MCF 10A (cell line): ENCODE data around the gene DTX1. TPM values are rescaled to one million over a fixed set of nuclear protein-coding genes. Genes with fewer than 3 reads are reported as not detected.
A peak's percentile ranks its signal among the peaks of the same experiment; 100 is the strongest.

Experiments
- Bru-seq: library from RNA; stranded (reverse); fragments of 400-500 nt; gene quantifications from one replicate; lab custom pipeline; 2021; lab: Mats Ljungman, UMichigan
- BruChase-seq, 2 experiments: library from RNA; stranded (reverse); fragments of 400-500 nt; gene quantifications; one replicate each; lab custom pipeline; 2021; lab: Mats Ljungman, UMichigan
- BruUV-seq: library from RNA; stranded (reverse); fragments of 400-500 nt; replicated peaks from 2 replicates; lab custom pipeline; 2021; lab: Mats Ljungman, UMichigan
- CTCF ChIA-PET: fragments of 300-600 bp; sonication (Branson Sonifier 250); formaldehyde crosslinking; extraction: SDS; loops from one replicate; lab custom pipeline; 2021; ENCODE audit warnings: antibody characterized with exemption, inconsistent platforms; lab: Yijun Ruan, JAX
- POLR2A ChIA-PET: fragments of 300-600, 350-650 bp; sonication (Branson Sonifier 250); formaldehyde crosslinking; extraction: SDS; loops from one replicate; lab custom pipeline; 2020; ENCODE audit warnings: antibody characterized with exemption, inconsistent platforms; lab: Yijun Ruan, JAX
- DNase-seq: peaks from one replicate; pipeline ENCODE4 v3.0.0-alpha.2; 2018; ENCODE audit not compliant: unreplicated experiment
- H3K27ac Mint-ChIP-seq: one replicate; pipeline ENCODE4 v1.8.0; 2022; ENCODE audit warnings: mild to moderate bottlenecking, low read depth, mixed read lengths; ENCODE audit not compliant: unreplicated experiment
- H3K27me3 Mint-ChIP-seq: one replicate; pipeline ENCODE4 v1.8.0; 2022; ENCODE audit warnings: mixed read lengths; ENCODE audit not compliant: insufficient read depth, unreplicated experiment
- H3K36me3 Mint-ChIP-seq: one replicate; pipeline ENCODE4 v1.8.0; 2022; ENCODE audit warnings: mild to moderate bottlenecking, moderate library complexity, mixed read lengths; ENCODE audit not compliant: insufficient read depth, unreplicated experiment
- H3K4me1 Mint-ChIP-seq: one replicate; pipeline ENCODE4 v1.8.0; 2022; ENCODE audit warnings: mixed read lengths; ENCODE audit not compliant: insufficient read depth, unreplicated experiment
- H3K4me3 Mint-ChIP-seq: one replicate; pipeline ENCODE4 v1.8.0; 2022; ENCODE audit warnings: mild to moderate bottlenecking, moderate library complexity, mixed read lengths; ENCODE audit not compliant: unreplicated experiment
- H3K9me3 Mint-ChIP-seq: one replicate; pipeline ENCODE4 v1.8.0; 2022; ENCODE audit warnings: mixed read lengths; ENCODE audit not compliant: unreplicated experiment
- CTCF ChIP-seq: fragments of 200-600 bp; IDR thresholded peaks from one replicate; pipeline ENCODE4 v1.8.0; 2022; ENCODE audit warnings: antibody characterized with exemption, mild to moderate bottlenecking; ENCODE audit not compliant: unreplicated experiment
- intact Hi-C: fragments of 100-400 bp; cut with micrococcal nuclease; formaldehyde crosslinking; loops from 2 replicates; pipeline ENCODE4 v1.14.1; 2022
- long read RNA-seq: library from polyadenylated mRNA; stranded (forward); transcript quantifications from one replicate; pipeline ENCODE4 v2.0.0, GENCODE V29; 2022
- total RNA-seq: library from RNA; stranded (reverse); gene quantifications from 2 replicates; pipeline ENCODE4 v1.2.3, GENCODE V29; 2022

Gene DTX1
- total RNA-seq (not detected in 2 replicates), Bru-seq, nascent RNA (not detected), BruChase-seq, experiment 1, labeled RNA remaining after a 6-hour chase (not detected), BruChase-seq, experiment 2, labeled RNA remaining after a 2-hour chase (not detected)
- long read RNA-seq: 0 reads

DNA sequence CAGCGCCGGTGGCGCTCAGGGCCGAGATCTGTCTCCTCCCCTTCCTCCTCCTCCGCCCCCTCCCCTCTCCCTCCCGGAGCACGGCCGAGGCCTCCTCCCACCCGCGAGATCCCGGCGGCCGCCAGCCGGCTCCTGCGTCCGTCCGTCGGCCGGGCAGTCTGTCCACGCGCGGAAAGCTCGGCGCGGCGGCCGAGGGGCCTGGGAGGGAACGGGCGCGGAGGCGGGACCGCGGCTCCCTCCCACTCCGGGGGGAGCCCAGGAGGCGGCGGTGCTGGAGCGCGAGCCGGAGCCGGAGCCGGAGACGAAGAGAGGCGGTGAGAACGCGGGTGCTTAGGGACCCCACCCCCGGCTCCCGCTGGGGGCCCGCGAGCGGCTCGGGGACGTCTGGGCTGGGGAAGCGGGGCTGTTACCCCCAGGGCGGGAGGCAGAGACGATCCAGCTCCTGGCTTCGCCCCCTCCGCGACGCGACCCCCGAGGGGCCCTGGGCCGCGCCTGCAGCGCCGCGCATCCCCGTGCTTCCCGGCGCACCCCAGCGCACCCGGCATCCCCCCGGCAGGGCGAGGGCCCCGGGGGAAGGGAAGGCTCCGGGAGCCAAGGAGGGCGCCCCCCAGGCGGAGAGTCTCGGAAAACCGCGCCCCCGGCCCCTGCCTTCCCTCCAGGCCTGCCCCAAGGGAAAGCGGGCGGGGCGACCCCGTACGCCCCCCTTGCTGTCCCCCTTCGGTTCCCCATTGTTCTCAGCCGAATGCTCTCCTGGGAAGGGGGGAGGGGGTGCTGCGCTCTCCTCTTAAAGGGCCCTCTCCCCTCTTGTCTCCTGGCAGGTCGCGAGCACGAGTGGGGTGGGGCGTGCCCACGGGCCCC lies at the start of gene DTX1:
Gene DTX1 (plus strand): TSS at position 100 of the 858 bp plus-strand sequence. CDS start 1,463 bp downstream, outside the sequence.
- H3K4me1 Mint-ChIP-seq: no peaks in the 10 kb centered on the region
- intact Hi-C loops: no loop called here
- peaks cover 37% of the 10 kb centered on the region for H3K27me3 Mint-ChIP-seq
- CTCF ChIA-PET: interaction anchor here (1.6 kb wide), 1 partner anchor 8 kb away, joined by 8 read pairs; no protein-coding TSS in a partner anchor
- no peaks in the 10 kb centered on the region for H3K9me3 Mint-ChIP-seq
- POLR2A ChIA-PET: no interaction called here
- no peak for DNase-seq
- no peak within 1 kb of the TSS for H3K4me3 Mint-ChIP-seq
- TF ChIP-seq CTCF: no peak
- BruUV-seq: no TSS peak
- H3K27ac Mint-ChIP-seq: no peak within 1 kb of the TSS
- no peaks in the 10 kb centered on the region for H3K36me3 Mint-ChIP-seq

DNA sequence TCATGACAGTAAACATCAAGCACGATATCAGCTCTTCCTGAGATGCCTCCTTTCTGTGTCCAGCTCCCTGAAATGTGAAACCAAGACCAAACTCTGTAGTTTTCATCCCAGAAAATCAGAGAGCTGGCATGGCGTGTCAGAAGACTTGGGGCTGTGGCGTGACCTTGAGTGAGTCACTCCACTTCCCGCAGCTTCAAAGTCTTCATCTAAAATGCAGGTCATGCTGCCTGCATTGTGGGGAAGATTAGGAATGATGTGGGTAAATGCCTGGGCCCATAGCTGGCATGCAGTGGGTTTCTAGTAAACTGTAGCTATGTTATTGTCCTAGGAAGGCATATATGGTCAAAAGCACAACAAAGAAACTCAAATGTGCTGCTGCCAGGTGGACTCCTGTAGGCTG lies 49.4 kb upstream of the DTX1 start:
- no peak for TF ChIP-seq CTCF
- Mint-ChIP-seq H3K4me1 (peaks cover 7% of the 10 kb centered on the region), H3K9me3 (peaks cover 7% of the 10 kb centered on the region), H3K4me3 (no peak overlapping the region), H3K27me3 (no peaks in the 10 kb centered on the region), H3K36me3 (no peaks in the 10 kb centered on the region), H3K27ac (no peak overlapping the region)
- BruUV-seq: no TSS peak
- POLR2A ChIA-PET: no interaction called here
- CTCF ChIA-PET: interaction anchor here (0.8 to 3.4 kb wide), 10 partner anchors 8 to 129 kb away, joined by 3 to 35 read pairs (median 6); no protein-coding TSS in a partner anchor
- intact Hi-C loops: no loop called here
- peak; percentile 51 for DNase-seq

DNA sequence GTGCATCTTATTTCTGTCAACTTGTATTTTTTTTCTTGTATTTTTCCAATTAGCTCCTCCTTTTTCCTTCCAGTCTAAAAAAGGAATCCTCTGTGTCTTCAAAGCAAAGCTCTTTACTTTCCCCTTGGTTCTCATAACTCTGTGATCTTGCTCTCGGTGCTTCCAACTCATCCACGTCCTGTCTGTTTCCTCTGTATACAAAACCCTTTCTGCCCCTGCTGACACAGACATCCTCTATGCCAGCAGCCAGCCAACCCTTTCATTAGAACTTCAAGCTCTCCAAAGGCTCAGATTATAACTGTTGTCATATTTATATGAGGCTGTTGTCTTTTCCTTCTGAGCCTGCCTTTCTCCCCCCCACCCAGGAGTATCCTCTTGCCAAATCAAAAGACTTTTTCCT lies 45.8 kb upstream of the DTX1 start:
- BruUV-seq: no TSS peak
- ChIA-PET CTCF (interaction anchor here (0.5 to 3.1 kb wide), 4 partner anchors 17 to 602 kb away, joined by 3 to 18 read pairs (median 4); no protein-coding TSS in a partner anchor), POLR2A (interaction anchor here (0.6 kb wide), 1 partner anchor 18 kb away, joined by 4 read pairs; no protein-coding TSS in a partner anchor)
- no peak for DNase-seq
- no peak for TF ChIP-seq CTCF
- Mint-ChIP-seq H3K4me3 (no peak overlapping the region), H3K4me1 (peaks cover 13% of the 10 kb centered on the region), H3K27me3 (no peaks in the 10 kb centered on the region), H3K27ac (no peak overlapping the region), H3K9me3 (peaks cover 7% of the 10 kb centered on the region), H3K36me3 (peaks cover 5% of the 10 kb centered on the region)
- intact Hi-C loops: no loop called here

GRCh38 chr12:113014565-113014964 lies 42.0 kb upstream of the DTX1 start:
- no peak overlapping the region for H3K4me3 Mint-ChIP-seq
- BruUV-seq: no TSS peak
- H3K9me3 Mint-ChIP-seq: peaks cover 7% of the 10 kb centered on the region
- no peak for DNase-seq
- H3K27ac Mint-ChIP-seq: no peak overlapping the region
- CTCF ChIA-PET: interaction anchor here (0.9 kb wide), 1 partner anchor 14 kb away, joined by 4 read pairs; no protein-coding TSS in a partner anchor
- H3K36me3 Mint-ChIP-seq: peaks cover 5% of the 10 kb centered on the region
- intact Hi-C loops: no loop called here
- peaks cover 14% of the 10 kb centered on the region for H3K4me1 Mint-ChIP-seq
- POLR2A ChIA-PET: interaction anchor here (0.6 kb wide), 1 partner anchor 36 kb away, joined by 4 read pairs; no protein-coding TSS in a partner anchor
- TF ChIP-seq CTCF: no peak
- H3K27me3 Mint-ChIP-seq: no peaks in the 10 kb centered on the region
